ENCODE data around the gene SLC66A1. TPM values are rescaled to one million over a fixed set of nuclear protein-coding genes. Genes with fewer than 3 reads are reported as not detected.

SLC66A1 gene
- total RNA-seq, 1 experiment from 2014 or later = 14.1 TPM

- TF ChIP-seq ZSCAN18 (CRISPR knock-in tag; IDR thresholded peaks at IDR 0.05) (no peak), JUN (CRISPR knock-in tag; IDR thresholded peaks at IDR 0.05) (no peak), ZNF317 (CRISPR knock-in tag; IDR thresholded peaks at IDR 0.05; ENCODE audit: borderline replicate concordance, low read depth) (no peak), TCF7 (CRISPR knock-in tag; IDR thresholded peaks at IDR 0.05; ENCODE audit: low read depth) (no peak), ZNF423 (CRISPR knock-in tag; IDR thresholded peaks at IDR 0.05) (no peak), GTF2I (CRISPR knock-in tag; conservative IDR thresholded peaks at IDR 0.05) (no peak), MAX (CRISPR knock-in tag; IDR thresholded peaks at IDR 0.05) (no peak), ZNF281 (CRISPR knock-in tag; IDR thresholded peaks at IDR 0.05) (no peak), STAT6 (CRISPR knock-in tag; conservative IDR thresholded peaks at IDR 0.05; ENCODE audit: low read depth) (no peak), NFATC4 (CRISPR knock-in tag; IDR thresholded peaks at IDR 0.05) (no peak), FOXK1 (CRISPR knock-in tag; IDR thresholded peaks at IDR 0.05) (no peak), SMAD4 (CRISPR knock-in tag; IDR thresholded peaks at IDR 0.05) (no peak), ZNF532 (CRISPR knock-in tag; IDR thresholded peaks at IDR 0.05; ENCODE audit: borderline replicate concordance) (no peak), CBFB (CRISPR knock-in tag; IDR thresholded peaks at IDR 0.05; ENCODE audit: low read depth) (no peak), FOXJ3 (CRISPR knock-in tag; IDR thresholded peaks at IDR 0.05; ENCODE audit: borderline replicate concordance) (no peak)
These were observed 7.1 kb downstream of the SLC66A1 start (continued) for GRCh38 chr1:19319196-19319595.

GRCh38 chr1:19321071-19321470, 8.9 kb downstream of the SLC66A1 start:
- POLR2A ChIA-PET = no interaction called here
- Mint-ChIP-seq H3K9me3 (no peaks in the 10 kb centered on the region), H3K36me3 (peaks cover 18% of the 10 kb centered on the region), H3K4me3 (no peak overlapping the region), H3K4me1 (0 out of 2 replicates have a peak, but pooled peaks cover 2% of the 10 kb centered on the region), H3K27ac (no peak overlapping the region), H3K27me3 (ENCODE audit: low read depth) (no peaks in the 10 kb centered on the region)
- CTCF ChIA-PET = no interaction called here
- DNase-seq (ENCODE audit: low spot score) (no peak), ATAC-seq (no peak)
- TF ChIP-seq TEAD1 (CRISPR knock-in tag; IDR thresholded peaks at IDR 0.05) (no peak), GRHL2 (CRISPR knock-in tag; IDR thresholded peaks at IDR 0.05; ENCODE audit: insufficient replicate concordance, severe bottlenecking) (no peak), E2F1 (CRISPR knock-in tag; IDR thresholded peaks at IDR 0.05) (no peak), FOXP1 (CRISPR knock-in tag; IDR thresholded peaks at IDR 0.05; ENCODE audit: borderline replicate concordance) (no peak), ZNF121 (CRISPR knock-in tag; IDR thresholded peaks at IDR 0.05) (no peak), NFYB (CRISPR knock-in tag; conservative IDR thresholded peaks at IDR 0.05; ENCODE audit: low read depth) (no peak), MYBL2 (CRISPR knock-in tag; IDR thresholded peaks at IDR 0.05) (no peak), NFE2L1 (CRISPR knock-in tag; IDR thresholded peaks at IDR 0.05) (no peak)

All from WTC11 (cell line).